Cardiac fibroblast (primary cell): ENCODE results near the gene FHOD3.
A peak's percentile ranks its signal among the peaks of the same experiment; 100 is the strongest.

Experiments used
- DNase-seq, 2 donors: peaks; one replicate each; pipeline versions ENCODE4 v3.0.0 to v3.0.0-alpha.2; 2010; ENCODE audit warnings: low read depth in 2 of 2
- H3K4me3 ChIP-seq, 2 donors: replicated peaks in 1 of 2; 1 replicate in 1 of 2; 2 replicates in 1 of 2; pipeline ENCODE4 v1.5.1; 2011; ENCODE audit warnings: low read depth in 2 of 2, low read length in 2 of 2, mild to moderate bottlenecking in 2 of 2, moderate library complexity in 1 of 2
- CTCF ChIP-seq: IDR thresholded peaks from one replicate; pipeline ENCODE4 v1.5.1; 2011; ENCODE audit warnings: low read depth, mild to moderate bottlenecking, low read length, inconsistent platforms

Gene FHOD3

GRCh38 chr18:36366994-36367839 lies 69.7 kb downstream of the FHOD3 start:
- TF ChIP-seq CTCF, result no peak
- H3K4me3 ChIP-seq, result no peak overlapping the region
- peak; percentile 29 to 50 for DNase-seq

- H3K4me3 ChIP-seq, result no peak overlapping the region
- DNase-seq, result no peak
- no peak for TF ChIP-seq CTCF
Measured at GRCh38 chr18:36368889-36369288, 71.4 kb downstream of the FHOD3 start.

- DNase-seq, result peak; percentile 85 to 93
- TF ChIP-seq CTCF, result peak; percentile 40
- H3K4me3 ChIP-seq, result no peak overlapping the region
Measured at GRCh38 chr18:36372903-36373311, 75.4 kb downstream of the FHOD3 start.

GRCh38 chr18:36374262-36374661 lies 76.7 kb downstream of the FHOD3 start:
- H3K4me3 ChIP-seq, result no peak overlapping the region
- TF ChIP-seq CTCF, result no peak
- DNase-seq, result peak in 1 of 2 donors; percentile 48

GRCh38 chr18:36375118-36375517 lies 77.6 kb downstream of the FHOD3 start:
- no peak for TF ChIP-seq CTCF
- no peak overlapping the region for H3K4me3 ChIP-seq
- no peak for DNase-seq

- DNase-seq, result peak in 1 of 2 donors; percentile 66
- H3K4me3 ChIP-seq, result no peak overlapping the region
- TF ChIP-seq CTCF, result no peak
Measured at GRCh38 chr18:36376361-36376760, 78.8 kb downstream of the FHOD3 start.
